WTC11 (cell line): ENCODE data around the gene PCDHGA9. TPM values are rescaled to one million over a fixed set of nuclear protein-coding genes. Genes with fewer than 3 reads are reported as not detected.

Experiments
- ATAC-seq: fragments of 200-7000 bp; cut with Tn5 transposase; 2 replicates; pipeline ENCODE4 v1.10.0; 2021; ENCODE audit warnings: mild to moderate bottlenecking, moderate library complexity
- CTCF ChIA-PET: fragments of 300-600 bp; sonication (Branson Sonifier 250); formaldehyde crosslinking; loops from one replicate; lab custom pipeline; 2021; ENCODE audit warnings: antibody characterized with exemption; lab: Charles Lee
- POLR2A ChIA-PET: fragments of 350-600 bp; sonication (Branson Sonifier 250); formaldehyde crosslinking; loops from one replicate; lab custom pipeline; 2021; ENCODE audit warnings: antibody characterized with exemption; lab: Charles Lee
- DNase-seq: peaks from one replicate; pipeline ENCODE4 v3.0.0; 2021; ENCODE audit warnings: low spot score
- H3K27ac Mint-ChIP-seq: 2 replicates; pipeline ENCODE4 v1.8.0; 2021; ENCODE audit warnings: mixed read lengths
- H3K27me3 Mint-ChIP-seq: 2 replicates; pipeline ENCODE4 v1.8.0; 2021; ENCODE audit warnings: low read depth, mild to moderate bottlenecking, moderate library complexity, mixed read lengths
- H3K36me3 Mint-ChIP-seq: 2 replicates; pipeline ENCODE4 v1.8.0; 2021; ENCODE audit warnings: mixed read lengths
- H3K4me1 Mint-ChIP-seq: 2 replicates; pipeline ENCODE4 v1.8.0; 2022; ENCODE audit warnings: mixed read lengths
- H3K4me3 Mint-ChIP-seq: 2 replicates; pipeline ENCODE4 v1.8.0; 2021; ENCODE audit warnings: mild to moderate bottlenecking, moderate library complexity, mixed read lengths
- H3K9me3 Mint-ChIP-seq: 2 replicates; pipeline ENCODE4 v1.8.0; 2021; ENCODE audit warnings: mixed read lengths
- FOXK1 ChIP-seq: sonication (generic); formaldehyde crosslinking; IDR thresholded peaks from 2 replicates; pipeline ENCODE4 v1.8.0; 2022; ENCODE audit warnings: mild to moderate bottlenecking, moderate library complexity, missing genetic modification reagents
- GABPB1 ChIP-seq: sonication (generic); formaldehyde crosslinking; IDR thresholded peaks from 2 replicates; pipeline ENCODE4 v1.8.1; 2023; ENCODE audit warnings: mild to moderate bottlenecking, missing genetic modification reagents
- IRF2 ChIP-seq: sonication (generic); formaldehyde crosslinking; IDR thresholded peaks from 2 replicates; pipeline ENCODE4 v1.8.0; 2022; ENCODE audit warnings: low read depth, missing genetic modification reagents, borderline replicate concordance
- JAZF1 ChIP-seq: fragments of 250-450 bp; sonication (Bioruptor Pico); IDR thresholded peaks from 2 replicates; pipeline ENCODE4 v1.9.0; 2021; ENCODE audit warnings: moderate library complexity, mild to moderate bottlenecking, inconsistent platforms
- NFE2L1 ChIP-seq: sonication (generic); formaldehyde crosslinking; IDR thresholded peaks from 2 replicates; pipeline ENCODE4 v1.8.1; 2023; ENCODE audit warnings: missing genetic modification reagents
- NR3C1 ChIP-seq: sonication (generic); formaldehyde crosslinking; conservative IDR thresholded peaks from 2 replicates; pipeline ENCODE4 v1.8.1; 2023; ENCODE audit warnings: low read depth, mild to moderate bottlenecking, missing genetic modification reagents
- SMAD3 ChIP-seq: sonication (generic); formaldehyde crosslinking; IDR thresholded peaks from 2 replicates; pipeline ENCODE4 v1.8.0; 2022; ENCODE audit warnings: missing genetic modification reagents, mild to moderate bottlenecking, borderline replicate concordance
- SP1 ChIP-seq: sonication (generic); formaldehyde crosslinking; conservative IDR thresholded peaks from 2 replicates; pipeline ENCODE4 v1.8.1; 2022; ENCODE audit warnings: missing genetic modification reagents
- ZNF263 ChIP-seq: sonication (generic); formaldehyde crosslinking; IDR thresholded peaks from 2 replicates; pipeline ENCODE4 v1.8.1; 2022; ENCODE audit warnings: low read depth, mild to moderate bottlenecking, moderate library complexity, missing genetic modification reagents
- ZNF317 ChIP-seq: sonication (generic); formaldehyde crosslinking; IDR thresholded peaks from 2 replicates; pipeline ENCODE4 v1.8.1; 2023; ENCODE audit warnings: low read depth, mild to moderate bottlenecking, moderate library complexity, missing genetic modification reagents, borderline replicate concordance
- total RNA-seq: library from RNA; stranded (reverse); gene quantifications from 3 replicates; pipeline ENCODE4 v1.2.3, GENCODE V29; 2021
- TF ChIP-seq, protein P1 (sequence below): sonication (generic); formaldehyde crosslinking; IDR thresholded peaks from 2 replicates; pipeline ENCODE4 v1.8.1; 2022; ENCODE audit warnings: missing genetic modification reagents, borderline replicate concordance
- TF ChIP-seq, protein P2 (sequence below): sonication (generic); formaldehyde crosslinking; IDR thresholded peaks from 2 replicates; pipeline ENCODE4 v1.8.1; 2022; ENCODE audit warnings: mild to moderate bottlenecking, moderate library complexity, missing genetic modification reagents
- TF ChIP-seq, protein P3 (sequence below): sonication (generic); formaldehyde crosslinking; conservative IDR thresholded peaks from 2 replicates; pipeline ENCODE4 v1.8.1; 2022; ENCODE audit warnings: mild to moderate bottlenecking, missing genetic modification reagents
- TF ChIP-seq, protein P4 (sequence below): fragments of 250-450 bp; sonication (Bioruptor Pico); conservative IDR thresholded peaks from 2 replicates; pipeline ENCODE4 v1.9.0; 2021; ENCODE audit warnings: mild to moderate bottlenecking
- TF ChIP-seq, protein P5 (sequence below): sonication (generic); formaldehyde crosslinking; IDR thresholded peaks from 2 replicates; pipeline ENCODE4 v1.8.0; 2022; ENCODE audit warnings: mild to moderate bottlenecking, missing genetic modification reagents
- TF ChIP-seq, protein P6 (sequence below): sonication (generic); formaldehyde crosslinking; IDR thresholded peaks from 2 replicates; pipeline ENCODE4 v1.8.1; 2023; ENCODE audit warnings: mild to moderate bottlenecking, missing genetic modification reagents
- TF ChIP-seq, protein P7 (sequence below): sonication (generic); formaldehyde crosslinking; IDR thresholded peaks from 2 replicates; pipeline ENCODE4 v1.8.0; 2023; ENCODE audit warnings: missing genetic modification reagents

The PCDHGA9 gene
- total RNA-seq, 1 experiment from 2014 or later, result 2.9 TPM

DNA sequence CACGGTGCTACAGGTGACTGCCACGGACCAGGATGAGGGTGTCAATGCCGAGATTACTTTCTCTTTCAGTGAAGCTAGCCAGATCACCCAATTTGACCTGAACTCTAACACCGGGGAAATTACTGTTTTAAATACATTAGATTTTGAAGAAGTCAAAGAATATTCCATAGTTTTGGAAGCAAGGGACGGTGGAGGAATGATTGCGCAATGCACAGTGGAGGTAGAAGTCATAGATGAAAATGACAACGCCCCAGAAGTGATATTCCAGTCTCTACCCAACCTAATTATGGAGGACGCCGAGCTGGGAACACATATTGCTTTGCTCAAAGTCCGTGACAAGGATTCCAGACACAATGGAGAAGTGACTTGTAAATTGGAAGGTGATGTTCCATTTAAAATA is 13.9 kb upstream of the PCDHGA9 start:
- peak overlapping the region; percentile 81; the same call in 1 of the 2 replicates for H3K4me3 Mint-ChIP-seq
- ATAC-seq, result no peak
- H3K36me3 Mint-ChIP-seq, result peaks cover 63% of the 10 kb centered on the region
- H3K27ac Mint-ChIP-seq, result no peak overlapping the region
- peaks cover 30% of the 10 kb centered on the region for H3K27me3 Mint-ChIP-seq
- H3K9me3 Mint-ChIP-seq, result peaks cover 67% of the 10 kb centered on the region
- TF ChIP-seq, protein P1, sequence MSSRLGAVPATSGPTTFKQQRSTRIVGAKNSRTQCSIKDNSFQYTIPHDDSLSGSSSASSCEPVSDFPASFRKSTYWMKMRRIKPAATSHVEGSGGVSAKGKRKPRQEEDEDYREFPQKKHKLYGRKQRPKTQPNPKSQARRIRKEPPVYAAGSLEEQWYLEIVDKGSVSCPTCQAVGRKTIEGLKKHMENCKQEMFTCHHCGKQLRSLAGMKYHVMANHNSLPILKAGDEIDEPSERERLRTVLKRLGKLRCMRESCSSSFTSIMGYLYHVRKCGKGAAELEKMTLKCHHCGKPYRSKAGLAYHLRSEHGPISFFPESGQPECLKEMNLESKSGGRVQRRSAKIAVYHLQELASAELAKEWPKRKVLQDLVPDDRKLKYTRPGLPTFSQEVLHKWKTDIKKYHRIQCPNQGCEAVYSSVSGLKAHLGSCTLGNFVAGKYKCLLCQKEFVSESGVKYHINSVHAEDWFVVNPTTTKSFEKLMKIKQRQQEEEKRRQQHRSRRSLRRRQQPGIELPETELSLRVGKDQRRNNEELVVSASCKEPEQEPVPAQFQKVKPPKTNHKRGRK (CRISPR knock-in tag), result no peak
- TF ChIP-seq, protein P2, sequence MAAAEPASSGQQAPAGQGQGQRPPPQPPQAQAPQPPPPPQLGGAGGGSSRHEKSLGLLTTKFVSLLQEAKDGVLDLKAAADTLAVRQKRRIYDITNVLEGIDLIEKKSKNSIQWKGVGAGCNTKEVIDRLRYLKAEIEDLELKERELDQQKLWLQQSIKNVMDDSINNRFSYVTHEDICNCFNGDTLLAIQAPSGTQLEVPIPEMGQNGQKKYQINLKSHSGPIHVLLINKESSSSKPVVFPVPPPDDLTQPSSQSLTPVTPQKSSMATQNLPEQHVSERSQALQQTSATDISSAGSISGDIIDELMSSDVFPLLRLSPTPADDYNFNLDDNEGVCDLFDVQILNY, result no peak
- TF ChIP-seq IRF2 (CRISPR knock-in tag) (no peak), SP1 (CRISPR knock-in tag) (no peak), GABPB1 (no peak), SMAD3 (CRISPR knock-in tag) (no peak), NR3C1 (CRISPR knock-in tag) (no peak), ZNF317 (CRISPR knock-in tag) (no peak), ZNF263 (CRISPR knock-in tag) (no peak), FOXK1 (no peak), JAZF1 (CRISPR knock-in tag) (no peak), NFE2L1 (CRISPR knock-in tag) (no peak)
- TF ChIP-seq, protein P3, sequence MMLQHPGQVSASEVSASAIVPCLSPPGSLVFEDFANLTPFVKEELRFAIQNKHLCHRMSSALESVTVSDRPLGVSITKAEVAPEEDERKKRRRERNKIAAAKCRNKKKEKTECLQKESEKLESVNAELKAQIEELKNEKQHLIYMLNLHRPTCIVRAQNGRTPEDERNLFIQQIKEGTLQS (CRISPR knock-in tag), result no peak
- TF ChIP-seq, protein P4, sequence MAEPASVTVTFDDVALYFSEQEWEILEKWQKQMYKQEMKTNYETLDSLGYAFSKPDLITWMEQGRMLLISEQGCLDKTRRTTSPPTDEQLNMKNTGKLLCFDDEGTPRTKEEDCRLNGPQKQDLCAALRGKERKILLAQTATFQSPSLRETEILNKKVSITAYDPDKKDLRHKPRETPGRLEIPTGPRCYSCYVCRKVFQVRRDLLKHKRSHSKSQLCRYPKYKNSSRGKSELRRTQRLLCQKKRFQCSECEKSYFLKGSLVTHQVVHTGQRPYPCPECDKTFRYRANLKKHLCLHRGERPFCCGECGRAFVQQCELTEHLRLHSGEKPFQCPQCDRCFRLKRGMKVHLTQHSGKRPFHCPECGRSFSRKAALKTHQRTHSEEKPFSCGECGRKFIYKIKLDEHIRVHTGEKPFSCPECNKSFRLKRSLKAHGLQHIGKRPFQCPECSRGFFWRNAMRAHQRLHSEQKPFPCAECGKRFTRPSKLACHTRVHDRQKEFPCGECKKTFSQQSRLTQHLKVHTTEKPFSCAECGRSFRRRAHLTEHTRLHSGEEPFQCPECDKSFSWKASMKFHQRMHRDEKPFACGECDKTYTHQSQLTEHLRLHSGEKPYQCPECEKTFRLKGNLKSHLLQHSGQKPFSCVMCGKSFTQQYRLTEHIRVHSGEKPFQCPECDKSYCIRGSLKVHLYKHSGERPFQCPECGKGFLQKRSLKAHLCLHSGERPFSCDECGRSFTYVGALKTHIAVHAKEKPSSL, result no peak
- TF ChIP-seq, protein P5, sequence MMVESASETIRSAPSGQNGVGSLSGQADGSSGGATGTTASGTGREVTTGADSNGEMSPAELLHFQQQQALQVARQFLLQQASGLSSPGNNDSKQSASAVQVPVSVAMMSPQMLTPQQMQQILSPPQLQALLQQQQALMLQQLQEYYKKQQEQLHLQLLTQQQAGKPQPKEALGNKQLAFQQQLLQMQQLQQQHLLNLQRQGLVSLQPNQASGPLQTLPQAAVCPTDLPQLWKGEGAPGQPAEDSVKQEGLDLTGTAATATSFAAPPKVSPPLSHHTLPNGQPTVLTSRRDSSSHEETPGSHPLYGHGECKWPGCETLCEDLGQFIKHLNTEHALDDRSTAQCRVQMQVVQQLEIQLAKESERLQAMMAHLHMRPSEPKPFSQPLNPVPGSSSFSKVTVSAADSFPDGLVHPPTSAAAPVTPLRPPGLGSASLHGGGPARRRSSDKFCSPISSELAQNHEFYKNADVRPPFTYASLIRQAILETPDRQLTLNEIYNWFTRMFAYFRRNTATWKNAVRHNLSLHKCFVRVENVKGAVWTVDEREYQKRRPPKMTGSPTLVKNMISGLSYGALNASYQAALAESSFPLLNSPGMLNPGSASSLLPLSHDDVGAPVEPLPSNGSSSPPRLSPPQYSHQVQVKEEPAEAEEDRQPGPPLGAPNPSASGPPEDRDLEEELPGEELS (CRISPR knock-in tag), result no peak
- TF ChIP-seq, protein P6, sequence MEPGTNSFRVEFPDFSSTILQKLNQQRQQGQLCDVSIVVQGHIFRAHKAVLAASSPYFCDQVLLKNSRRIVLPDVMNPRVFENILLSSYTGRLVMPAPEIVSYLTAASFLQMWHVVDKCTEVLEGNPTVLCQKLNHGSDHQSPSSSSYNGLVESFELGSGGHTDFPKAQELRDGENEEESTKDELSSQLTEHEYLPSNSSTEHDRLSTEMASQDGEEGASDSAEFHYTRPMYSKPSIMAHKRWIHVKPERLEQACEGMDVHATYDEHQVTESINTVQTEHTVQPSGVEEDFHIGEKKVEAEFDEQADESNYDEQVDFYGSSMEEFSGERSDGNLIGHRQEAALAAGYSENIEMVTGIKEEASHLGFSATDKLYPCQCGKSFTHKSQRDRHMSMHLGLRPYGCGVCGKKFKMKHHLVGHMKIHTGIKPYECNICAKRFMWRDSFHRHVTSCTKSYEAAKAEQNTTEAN, result no peak
- TF ChIP-seq, protein P7, sequence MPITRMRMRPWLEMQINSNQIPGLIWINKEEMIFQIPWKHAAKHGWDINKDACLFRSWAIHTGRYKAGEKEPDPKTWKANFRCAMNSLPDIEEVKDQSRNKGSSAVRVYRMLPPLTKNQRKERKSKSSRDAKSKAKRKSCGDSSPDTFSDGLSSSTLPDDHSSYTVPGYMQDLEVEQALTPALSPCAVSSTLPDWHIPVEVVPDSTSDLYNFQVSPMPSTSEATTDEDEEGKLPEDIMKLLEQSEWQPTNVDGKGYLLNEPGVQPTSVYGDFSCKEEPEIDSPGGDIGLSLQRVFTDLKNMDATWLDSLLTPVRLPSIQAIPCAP, result no peak
- POLR2A ChIA-PET, result no interaction called here
- DNase-seq, result no peak
- 0 out of 2 replicates have a peak, but pooled peaks cover 3% of the 10 kb centered on the region for H3K4me1 Mint-ChIP-seq
- CTCF ChIA-PET, result interaction anchor here (1.5 to 3.0 kb wide), 9 partner anchors 12 to 175 kb away, joined by 3 to 24 read pairs (median 11); partner anchors contain the start of genes PCDHB14, PCDHGA11, PCDHGA6 and PCDHGB1
